NCI-H460 (cell line): ENCODE data around the gene HYPK. TPM values are rescaled to one million over a fixed set of nuclear protein-coding genes. Genes with fewer than 3 reads are reported as not detected.
A peak's percentile ranks its signal among the peaks of the same experiment; 100 is the strongest.

Experiments used
- DNase-seq: peaks from one replicate; pipeline ENCODE4 v3.0.0-alpha.2; 2016; ENCODE audit warnings: low read depth; ENCODE audit errors: extremely low read depth
- polyA plus RNA-seq: library from polyadenylated mRNA; depleted of rRNA; stranded (reverse); fragments of >200 nt; gene quantifications from 2 replicates; pipeline ENCODE4 v1.2.3, GENCODE V29; 2014; cell fraction: nucleus; rRNA removed
- total RNA-seq: library from RNA; depleted of rRNA; stranded (reverse); fragments of >200 nt; shearing (Covaris generic); gene quantifications from 2 replicates; pipeline ENCODE4 v1.2.3, GENCODE V29; 2014; rRNA removed

Gene HYPK
- 10.5 and 15.4 TPM in 2 replicates for total RNA-seq
- 8.1 and 43.5 TPM in 2 replicates for polyA plus RNA-seq

- peak; percentile 79 for DNase-seq
Measured at GRCh38 chr15:43800286-43801141, at the start of gene HYPK. Gene HYPK, plus strand, starts transcription at chr15:43800599. Its CDS starts 24 bp downstream, at chr15:43800623.

GRCh38 chr15:43751885-43752284, 48.5 kb upstream of the HYPK start:
- no peak for DNase-seq

- DNase-seq = no peak
Measured at GRCh38 chr15:43762824-43763223, 37.6 kb upstream of the HYPK start.

DNA sequence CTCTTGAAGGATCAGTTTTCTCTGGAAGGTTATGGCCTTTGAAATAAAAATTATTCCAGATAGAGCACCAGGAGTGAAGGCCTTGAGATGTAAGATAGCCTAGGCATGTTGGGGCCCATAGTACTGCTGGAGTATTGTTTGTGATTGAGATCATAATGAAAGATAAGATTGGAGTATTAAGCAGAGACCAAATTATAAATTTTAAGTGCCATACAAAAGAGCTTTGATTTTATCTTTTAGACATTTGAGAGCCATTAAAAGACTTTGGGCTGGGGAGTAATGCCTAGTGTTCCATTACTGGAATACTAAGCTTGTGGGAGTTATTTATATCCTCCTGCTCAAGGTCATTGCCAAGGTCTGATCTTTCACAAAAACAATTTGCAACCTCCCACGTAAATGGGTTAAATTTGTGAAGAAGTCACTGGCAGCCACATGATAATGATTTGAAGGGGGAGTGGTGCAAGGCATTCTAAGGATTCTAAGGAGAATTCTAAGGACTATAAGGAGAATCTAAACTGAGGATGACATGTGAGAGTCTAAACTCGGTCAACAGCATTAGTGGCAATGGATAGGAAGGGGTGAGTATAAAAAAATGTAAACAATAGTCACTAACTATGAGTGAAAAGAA, 36.5 kb upstream of the HYPK start:
- no peak for DNase-seq

GRCh38 chr15:43769584-43770228, 30.7 kb upstream of the HYPK start:
- peak; percentile 44 for DNase-seq

- DNase-seq = no peak
Measured at GRCh38 chr15:43771816-43772215, 28.6 kb upstream of the HYPK start.

DNA sequence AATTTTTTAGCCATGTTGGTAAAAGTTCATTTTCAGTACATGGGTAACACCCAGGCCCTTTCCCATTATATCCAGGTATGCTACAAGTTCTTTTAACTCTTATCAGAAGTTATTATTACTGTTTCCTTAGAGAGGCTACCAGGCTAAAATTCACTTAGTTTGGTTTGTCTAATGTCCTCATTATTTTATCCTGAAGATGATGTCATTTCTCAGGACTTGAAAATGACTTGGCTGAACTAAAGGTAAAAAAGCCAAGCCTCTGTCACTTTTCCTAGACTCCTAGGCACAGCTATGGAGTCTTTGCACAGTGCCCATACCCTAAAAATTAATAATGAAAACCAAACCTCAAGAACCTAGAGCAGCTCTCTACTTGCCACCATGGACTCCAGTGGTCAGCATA, 27.8 kb upstream of the HYPK start:
- DNase-seq = no peak

DNA sequence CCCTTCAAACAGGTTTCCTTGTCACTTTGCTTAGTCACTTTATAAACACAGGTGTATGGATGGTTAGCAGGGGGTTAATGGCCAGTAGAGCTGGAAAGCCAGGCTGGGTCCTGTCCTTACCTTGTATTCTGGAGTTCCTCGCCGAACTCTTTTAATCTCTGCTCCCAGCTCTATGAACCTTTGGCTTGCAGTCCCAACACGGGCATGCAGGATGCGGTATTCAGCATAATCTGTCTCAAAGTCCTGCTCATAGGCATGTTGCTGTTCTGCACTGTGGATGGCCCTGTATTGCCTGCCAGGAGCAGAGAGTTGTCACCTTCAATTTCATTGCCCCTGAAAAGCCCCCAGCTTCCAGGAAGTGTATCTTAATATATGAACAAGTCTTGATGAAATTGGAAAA, 26.3 kb upstream of the HYPK start:
- DNase-seq = no peak

GRCh38 chr15:43775411-43775965, 24.9 kb upstream of the HYPK start:
- peak; percentile 56 for DNase-seq

- DNase-seq = no peak
Measured at GRCh38 chr15:43776101-43776717, 24.2 kb upstream of the HYPK start.

DNA sequence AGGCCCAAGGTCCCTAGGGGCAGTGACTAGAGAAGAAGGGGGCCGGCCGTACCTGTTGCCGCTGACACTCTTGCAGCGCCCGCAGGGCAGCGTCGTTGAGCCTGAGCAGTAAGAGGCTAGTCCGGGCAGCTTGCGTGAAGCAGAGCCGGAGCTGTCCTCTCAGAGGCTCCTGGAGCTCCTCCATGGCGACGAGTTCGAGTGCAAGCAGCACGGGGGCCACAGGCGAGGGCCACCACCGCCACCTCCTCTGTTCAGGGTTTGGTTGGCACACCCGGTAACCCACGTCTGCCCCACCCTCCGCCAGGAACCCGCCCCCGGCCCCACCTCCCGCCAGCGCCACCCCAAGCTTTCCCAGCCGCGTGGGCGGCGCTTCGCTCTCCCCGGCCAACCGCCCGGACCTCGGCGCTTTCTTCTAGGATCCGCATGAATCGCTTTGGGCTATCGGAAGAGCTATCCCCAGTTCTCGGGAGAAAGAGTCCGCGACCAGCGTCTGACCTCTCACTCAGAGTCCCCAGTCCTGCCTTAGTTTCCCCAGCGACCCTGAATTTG, 23.6 kb upstream of the HYPK start, which contains the start of gene ELL3:
TSS of gene ELL3 (minus strand) at position 249 of the 549 bp plus-strand sequence. CDS start at position 184, 65 bp downstream.
- peak; percentile 73 for DNase-seq

GRCh38 chr15:43777267-43777914, 23.0 kb upstream of the HYPK start:
- peak; percentile 68 for DNase-seq

GRCh38 chr15:43779016-43779415, 21.4 kb upstream of the HYPK start:
- no peak for DNase-seq

DNA sequence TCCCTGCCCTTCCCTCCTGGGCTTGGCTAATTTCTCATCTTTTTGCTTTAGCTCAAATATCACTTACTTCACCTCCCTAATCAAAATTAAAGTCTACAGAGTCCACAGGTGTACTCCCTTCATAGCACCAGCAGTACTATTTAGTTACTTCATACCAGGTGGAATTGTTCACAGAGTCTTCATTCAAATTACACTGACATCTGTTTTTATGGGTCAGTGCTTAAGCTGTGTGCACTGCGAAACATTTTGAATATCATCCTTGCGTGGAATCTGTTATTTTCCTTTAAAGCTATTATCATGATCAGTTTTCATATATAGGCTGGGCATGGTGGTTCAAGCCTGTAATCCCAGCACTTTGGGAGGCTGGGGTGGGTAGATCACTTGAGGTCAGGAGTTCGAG, 11.0 kb upstream of the HYPK start:
- no peak for DNase-seq

- DNase-seq = peak; percentile 99
Measured at GRCh38 chr15:43791993-43792760, 8.2 kb upstream of the HYPK start, which contains the start of gene SERF2. Gene SERF2, plus strand, starts transcription at chr15:43792320. Its CDS starts 57 bp downstream, at chr15:43792377.

GRCh38 chr15:43792761-43793476, 7.5 kb upstream of the HYPK start:
- no peak for DNase-seq

DNA sequence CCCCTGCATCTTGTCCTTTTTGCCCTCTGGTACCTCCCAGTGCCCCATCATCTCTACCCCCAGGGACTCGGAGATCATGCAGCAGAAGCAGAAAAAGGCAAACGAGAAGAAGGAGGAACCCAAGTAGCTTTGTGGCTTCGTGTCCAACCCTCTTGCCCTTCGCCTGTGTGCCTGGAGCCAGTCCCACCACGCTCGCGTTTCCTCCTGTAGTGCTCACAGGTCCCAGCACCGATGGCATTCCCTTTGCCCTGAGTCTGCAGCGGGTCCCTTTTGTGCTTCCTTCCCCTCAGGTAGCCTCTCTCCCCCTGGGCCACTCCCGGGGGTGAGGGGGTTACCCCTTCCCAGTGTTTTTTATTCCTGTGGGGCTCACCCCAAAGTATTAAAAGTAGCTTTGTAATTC, 6.8 kb upstream of the HYPK start:
- no peak for DNase-seq
